Measurements from ENCODE around the gene FNIP2.
A peak's percentile ranks its signal among the peaks of the same experiment; 100 is the strongest.

Gene FNIP2

DNA sequence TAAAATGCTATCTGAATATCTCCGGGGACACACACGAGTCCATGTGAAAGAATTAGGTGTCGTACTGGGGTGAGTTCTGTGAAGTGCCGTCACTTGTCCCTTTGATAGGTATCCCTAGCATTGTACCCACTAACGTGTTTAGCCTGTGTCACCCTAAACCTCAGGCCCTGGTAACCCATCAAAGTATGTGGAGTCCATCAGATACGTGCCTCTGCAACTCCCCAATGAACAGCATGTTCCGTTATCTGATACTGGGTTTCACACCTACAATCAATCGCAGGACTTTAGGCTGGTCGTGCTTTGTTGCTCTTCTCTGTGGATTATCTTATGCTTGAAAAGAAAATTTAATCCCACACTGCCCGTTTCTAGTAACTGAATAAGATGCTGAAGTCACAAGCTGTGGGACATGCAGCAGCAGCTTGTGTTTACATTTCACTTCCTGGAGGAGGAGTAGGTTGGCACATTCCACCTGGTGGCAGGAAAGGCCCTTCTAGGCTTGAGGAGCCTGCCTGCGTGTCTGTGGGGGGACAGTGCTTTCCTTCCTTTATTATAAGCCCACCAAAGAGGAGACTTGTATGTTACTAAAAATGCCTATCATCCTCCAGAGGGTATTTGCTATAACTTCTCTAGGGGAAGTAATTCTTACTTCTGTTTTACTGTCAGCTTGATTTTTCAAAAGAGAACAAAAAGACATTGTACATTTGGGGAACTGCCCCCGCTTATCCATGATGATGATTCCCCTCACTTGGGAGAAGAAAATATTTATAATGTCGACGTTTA lies 127.2 kb downstream of the FNIP2 start:
- TF ChIP-seq RAD21 (IDR thresholded peaks at IDR 0.05; ENCODE audit: low read depth) = peak; percentile 37; the same call in 1 of the 2 replicates
- no peak for TF ChIP-seq CEBPB (IDR thresholded peaks at IDR 0.05)

DNA sequence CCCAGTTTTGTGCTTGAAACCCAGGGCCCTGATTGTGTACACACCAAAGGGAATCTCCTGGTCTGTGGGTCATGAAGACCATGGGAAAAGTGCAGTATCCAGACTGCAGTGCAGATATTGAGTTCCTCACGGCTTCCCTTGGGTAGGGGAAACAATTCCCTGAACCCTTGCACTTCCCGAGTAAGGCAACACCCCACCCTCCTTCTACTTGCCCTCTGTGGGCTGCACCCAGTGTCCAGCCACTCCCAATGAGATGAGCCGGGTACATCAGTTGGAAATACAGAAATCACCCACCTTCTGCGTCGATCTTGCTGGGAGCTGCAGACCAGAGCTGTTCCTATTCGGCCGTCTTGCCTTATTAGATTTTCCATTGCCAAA lies 134.2 kb downstream of the FNIP2 start:
- TF ChIP-seq USF1 (IDR thresholded peaks at IDR 0.05) (no peak), ZBTB7A (IDR thresholded peaks at IDR 0.05; ENCODE audit: low read depth) (no peak), TAF1 (IDR thresholded peaks at IDR 0.05; ENCODE audit: low read depth) (no peak), YY1 (IDR thresholded peaks at IDR 0.05; ENCODE audit: low read depth) (no peak), EP300 (IDR thresholded peaks at IDR 0.05; ENCODE audit: borderline replicate concordance) (no peak), NFIC (IDR thresholded peaks at IDR 0.05) (no peak), EGR1 (IDR thresholded peaks at IDR 0.05) (no peak), FOXM1 (IDR thresholded peaks at IDR 0.05; ENCODE audit: borderline replicate concordance, low read depth) (no peak)

GRCh38 chr4:158903472-158904043 lies 134.7 kb downstream of the FNIP2 start:
- TF ChIP-seq RAD21 (IDR thresholded peaks at IDR 0.05; ENCODE audit: low read depth) = no peak
- no peak for TF ChIP-seq YY1 (IDR thresholded peaks at IDR 0.05; ENCODE audit: low read depth)
- no peak for TF ChIP-seq TEAD4 (IDR thresholded peaks at IDR 0.05)
- TF ChIP-seq USF1 (IDR thresholded peaks at IDR 0.05) = no peak
- TF ChIP-seq, protein P1, sequence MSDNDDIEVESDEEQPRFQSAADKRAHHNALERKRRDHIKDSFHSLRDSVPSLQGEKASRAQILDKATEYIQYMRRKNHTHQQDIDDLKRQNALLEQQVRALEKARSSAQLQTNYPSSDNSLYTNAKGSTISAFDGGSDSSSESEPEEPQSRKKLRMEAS (IDR thresholded peaks at IDR 0.05) = no peak
- no peak for TF ChIP-seq ZBTB7A (IDR thresholded peaks at IDR 0.05; ENCODE audit: low read depth)
- TF ChIP-seq EGR1 (IDR thresholded peaks at IDR 0.05) = no peak
- TF ChIP-seq, protein P2, sequence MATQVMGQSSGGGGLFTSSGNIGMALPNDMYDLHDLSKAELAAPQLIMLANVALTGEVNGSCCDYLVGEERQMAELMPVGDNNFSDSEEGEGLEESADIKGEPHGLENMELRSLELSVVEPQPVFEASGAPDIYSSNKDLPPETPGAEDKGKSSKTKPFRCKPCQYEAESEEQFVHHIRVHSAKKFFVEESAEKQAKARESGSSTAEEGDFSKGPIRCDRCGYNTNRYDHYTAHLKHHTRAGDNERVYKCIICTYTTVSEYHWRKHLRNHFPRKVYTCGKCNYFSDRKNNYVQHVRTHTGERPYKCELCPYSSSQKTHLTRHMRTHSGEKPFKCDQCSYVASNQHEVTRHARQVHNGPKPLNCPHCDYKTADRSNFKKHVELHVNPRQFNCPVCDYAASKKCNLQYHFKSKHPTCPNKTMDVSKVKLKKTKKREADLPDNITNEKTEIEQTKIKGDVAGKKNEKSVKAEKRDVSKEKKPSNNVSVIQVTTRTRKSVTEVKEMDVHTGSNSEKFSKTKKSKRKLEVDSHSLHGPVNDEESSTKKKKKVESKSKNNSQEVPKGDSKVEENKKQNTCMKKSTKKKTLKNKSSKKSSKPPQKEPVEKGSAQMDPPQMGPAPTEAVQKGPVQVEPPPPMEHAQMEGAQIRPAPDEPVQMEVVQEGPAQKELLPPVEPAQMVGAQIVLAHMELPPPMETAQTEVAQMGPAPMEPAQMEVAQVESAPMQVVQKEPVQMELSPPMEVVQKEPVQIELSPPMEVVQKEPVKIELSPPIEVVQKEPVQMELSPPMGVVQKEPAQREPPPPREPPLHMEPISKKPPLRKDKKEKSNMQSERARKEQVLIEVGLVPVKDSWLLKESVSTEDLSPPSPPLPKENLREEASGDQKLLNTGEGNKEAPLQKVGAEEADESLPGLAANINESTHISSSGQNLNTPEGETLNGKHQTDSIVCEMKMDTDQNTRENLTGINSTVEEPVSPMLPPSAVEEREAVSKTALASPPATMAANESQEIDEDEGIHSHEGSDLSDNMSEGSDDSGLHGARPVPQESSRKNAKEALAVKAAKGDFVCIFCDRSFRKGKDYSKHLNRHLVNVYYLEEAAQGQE (IDR thresholded peaks at IDR 0.05; ENCODE audit: low read depth) = no peak
- no peak for TF ChIP-seq EP300 (IDR thresholded peaks at IDR 0.05; ENCODE audit: borderline replicate concordance)
- no peak for TF ChIP-seq FOXM1 (IDR thresholded peaks at IDR 0.05; ENCODE audit: borderline replicate concordance, low read depth)
- no peak for TF ChIP-seq CREB1 (IDR thresholded peaks at IDR 0.05; ENCODE audit: low read depth)
- TF ChIP-seq TAF1 (IDR thresholded peaks at IDR 0.05; ENCODE audit: low read depth) = no peak
- TF ChIP-seq TCF12 (IDR thresholded peaks at IDR 0.05; ENCODE audit: low read depth) = no peak

DNA sequence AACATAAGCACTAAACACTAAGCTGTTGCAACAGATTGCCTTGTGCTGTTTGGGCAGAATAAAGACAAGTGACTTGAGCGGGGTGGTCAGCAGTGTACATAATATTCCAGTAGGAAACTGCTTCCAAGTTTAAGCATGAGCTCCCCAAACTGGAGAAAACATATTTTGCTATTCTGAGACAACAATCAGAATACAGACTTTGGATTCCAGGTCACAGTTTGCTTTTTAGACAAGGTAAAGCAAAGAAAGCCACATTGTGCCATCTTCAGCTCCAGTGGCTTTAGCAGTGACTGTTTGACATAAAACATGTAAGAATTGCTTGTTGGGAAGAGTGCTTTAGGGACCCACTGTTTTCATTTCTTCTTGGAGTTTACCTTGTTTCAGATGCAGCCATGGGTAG lies 136.0 kb downstream of the FNIP2 start:
- no peak for TF ChIP-seq TAF1 (IDR thresholded peaks at IDR 0.05; ENCODE audit: low read depth)
- TF ChIP-seq CEBPB (IDR thresholded peaks at IDR 0.05) = no peak
- no peak for TF ChIP-seq EGR1 (IDR thresholded peaks at IDR 0.05)
- no peak for TF ChIP-seq FOXM1 (IDR thresholded peaks at IDR 0.05; ENCODE audit: borderline replicate concordance, low read depth)
- no peak for TF ChIP-seq EP300 (IDR thresholded peaks at IDR 0.05; ENCODE audit: borderline replicate concordance)
- TF ChIP-seq, protein P1 (IDR thresholded peaks at IDR 0.05) = no peak
- TF ChIP-seq USF1 (IDR thresholded peaks at IDR 0.05) = no peak

DNA sequence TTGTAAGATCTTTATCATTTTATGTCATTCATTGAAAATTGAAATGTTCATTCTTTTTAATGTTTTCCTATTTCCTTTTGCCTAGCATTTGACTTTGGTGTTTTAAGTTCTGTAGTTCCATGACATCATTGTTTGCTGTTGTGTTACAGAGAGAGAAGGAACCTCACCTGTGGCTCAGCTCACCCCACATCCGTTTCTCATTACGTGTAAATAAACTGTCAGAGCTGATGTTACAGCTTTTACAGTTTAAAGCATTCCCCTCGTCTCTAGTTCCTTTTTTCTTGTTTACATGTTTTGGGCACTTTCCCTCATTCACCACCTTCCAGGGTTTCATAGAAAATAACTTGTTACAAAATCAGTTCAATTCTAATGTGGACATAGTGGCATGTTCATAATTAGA lies 137.2 kb downstream of the FNIP2 start:
- TF ChIP-seq, protein P1 (IDR thresholded peaks at IDR 0.05) = no peak
- TF ChIP-seq FOXM1 (IDR thresholded peaks at IDR 0.05; ENCODE audit: borderline replicate concordance, low read depth) = no peak
- no peak for TF ChIP-seq RAD21 (IDR thresholded peaks at IDR 0.05; ENCODE audit: low read depth)
- no peak for TF ChIP-seq TCF12 (IDR thresholded peaks at IDR 0.05; ENCODE audit: low read depth)
- no peak for TF ChIP-seq EGR1 (IDR thresholded peaks at IDR 0.05)

DNA sequence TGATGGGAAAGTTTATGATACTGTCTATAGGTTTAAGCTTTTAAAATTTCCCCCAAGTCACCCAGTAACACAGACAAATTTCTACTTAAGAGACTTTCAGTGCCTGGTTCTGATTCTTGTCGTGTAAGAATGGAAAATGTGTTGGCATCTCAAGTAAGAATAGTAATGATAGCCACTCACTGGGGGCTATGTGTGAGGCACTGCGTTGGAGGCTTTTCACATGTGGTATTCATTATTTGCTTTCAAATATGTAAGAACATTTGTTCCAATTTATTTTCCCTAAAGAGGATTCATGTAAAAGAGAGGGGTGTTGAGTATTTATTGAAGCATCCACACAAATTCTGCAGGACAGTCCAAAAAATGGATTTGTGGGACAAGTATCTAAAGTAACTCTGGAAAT lies 143.6 kb downstream of the FNIP2 start:
- TF ChIP-seq FOXM1 (IDR thresholded peaks at IDR 0.05; ENCODE audit: borderline replicate concordance, low read depth) (no peak), EGR1 (IDR thresholded peaks at IDR 0.05) (no peak), CREB1 (IDR thresholded peaks at IDR 0.05; ENCODE audit: low read depth) (no peak), CEBPB (IDR thresholded peaks at IDR 0.05) (no peak), USF1 (IDR thresholded peaks at IDR 0.05) (no peak)
- TF ChIP-seq, protein P2 (IDR thresholded peaks at IDR 0.05; ENCODE audit: low read depth) = no peak
